ENCODE data around the gene CAMK4.

DNA sequence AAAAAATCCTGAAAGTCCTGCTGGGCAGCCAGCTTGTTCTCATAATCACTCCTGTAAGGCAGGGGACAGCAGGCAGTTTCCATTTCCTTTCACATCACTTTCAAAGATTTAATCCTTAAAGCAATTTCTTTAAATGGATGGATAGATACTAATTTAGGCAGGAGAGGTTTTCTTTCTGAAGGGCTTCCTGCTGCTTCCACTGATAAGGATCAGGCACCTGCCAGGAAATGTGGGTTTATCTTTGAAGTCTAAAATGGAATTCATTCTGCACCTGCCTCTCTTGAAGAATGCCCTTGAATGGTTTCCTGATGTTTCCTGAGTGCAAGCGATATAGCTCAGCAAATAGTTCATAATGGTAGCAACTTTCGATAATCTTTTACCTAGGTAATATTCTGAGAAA, 223.6 kb downstream of the CAMK4 start:
- TF ChIP-seq FOXK2 (IDR thresholded peaks at IDR 0.05) (no peak), CTBP1 (IDR thresholded peaks at IDR 0.05; ENCODE audit: borderline replicate concordance) (no peak), ELF4 (IDR thresholded peaks at IDR 0.05) (no peak), BHLHE40 (IDR thresholded peaks at IDR 0.05; ENCODE audit: borderline replicate concordance) (no peak), SUZ12 (IDR thresholded peaks at IDR 0.05) (no peak), ARNT (IDR thresholded peaks at IDR 0.05) (no peak), LEF1 (IDR thresholded peaks at IDR 0.05; ENCODE audit: borderline replicate concordance) (no peak)

Measured in HEK293T (cell line).